Hepatocyte (in vitro differentiated cells): Measurements from ENCODE around the gene DRG2. TPM values are rescaled to one million over a fixed set of nuclear protein-coding genes. Genes with fewer than 3 reads are reported as not detected.
A peak's percentile ranks its signal among the peaks of the same experiment; 100 is the strongest.

Experiments
- DNase-seq: peaks from one replicate; pipeline ENCODE4 v3.0.0-alpha.2; 2016; ENCODE audit warnings: low spot score
- H2AFZ ChIP-seq: fragments of 200-600 bp; sonication (generic); 2 replicates; pipeline ENCODE4 v1.6.0; 2016; ENCODE audit warnings: antibody characterized with exemption, mild to moderate bottlenecking
- H3K27ac ChIP-seq: fragments of 200-600 bp; sonication (generic); 2 replicates; pipeline ENCODE4 v1.5.1; 2016; ENCODE audit warnings: mild to moderate bottlenecking
- H3K27me3 ChIP-seq: fragments of 200-600 bp; sonication (generic); 2 replicates; pipeline ENCODE4 v1.6.1; 2016
- H3K36me3 ChIP-seq: fragments of 200-600 bp; sonication (generic); replicated peaks from 2 replicates; pipeline ENCODE4 v1.5.1; 2016; ENCODE audit warnings: low read depth; ENCODE audit not compliant: insufficient read depth
- H3K4me1 ChIP-seq: fragments of 200-600 bp; sonication (generic); 2 replicates; pipeline ENCODE4 v1.5.1; 2016; ENCODE audit warnings: mild to moderate bottlenecking, moderate library complexity; ENCODE audit not compliant: insufficient read depth
- H3K4me2 ChIP-seq: fragments of 200-600 bp; sonication (generic); 2 replicates; pipeline ENCODE4 v1.6.0; 2016
- H3K4me3 ChIP-seq: fragments of 200-600 bp; sonication (generic); 2 replicates; pipeline ENCODE4 v1.5.1; 2016; ENCODE audit warnings: mild to moderate bottlenecking
- H3K79me2 ChIP-seq: fragments of 200-600 bp; sonication (generic); 2 replicates; pipeline ENCODE4 v1.6.0; 2017; ENCODE audit warnings: mild to moderate bottlenecking
- H3K9me2 ChIP-seq: fragments of 200-600 bp; sonication (generic); replicated peaks from 2 replicates; pipeline ENCODE4 v1.6.0; 2017; ENCODE audit warnings: mild to moderate bottlenecking; ENCODE audit not compliant: insufficient read depth
- H3K9me3 ChIP-seq: fragments of 200-600 bp; sonication (generic); 2 replicates; pipeline ENCODE4 v1.5.1; 2016; ENCODE audit warnings: low read depth, mild to moderate bottlenecking
- H4K20me1 ChIP-seq: fragments of 200-600 bp; sonication (generic); 2 replicates; pipeline ENCODE4 v1.6.0; 2016; ENCODE audit warnings: mild to moderate bottlenecking; ENCODE audit not compliant: insufficient read depth, poor library complexity, severe bottlenecking
- CTCF ChIP-seq: fragments of 200-600 bp; sonication (generic); IDR thresholded peaks from 2 replicates; pipeline ENCODE4 v1.5.1; 2016; ENCODE audit warnings: antibody characterized with exemption, mild to moderate bottlenecking; ENCODE audit not compliant: poor library complexity
- EZH2 ChIP-seq: fragments of 200-600 bp; sonication (generic); IDR thresholded peaks from 2 replicates; pipeline ENCODE4 v1.6.1; 2016; ENCODE audit warnings: antibody characterized with exemption, mild to moderate bottlenecking, borderline replicate concordance
- EZH2phosphoT487 ChIP-seq: fragments of 200-600 bp; sonication (generic); IDR thresholded peaks from one replicate; pipeline ENCODE4 v1.6.1; 2018; ENCODE audit warnings: antibody characterized with exemption, mild to moderate bottlenecking, low read depth, moderate library complexity; ENCODE audit not compliant: unreplicated experiment, severe bottlenecking
- WGBS: methylation state at CpG from one replicate; pipeline ENCODE4 v1.1.6; 2016; ENCODE audit warnings: low lambda C conversion rate; ENCODE audit errors: missing lambda C conversion rate; 5-methylcytosine and 5-hydroxymethylcytosine counted together
- polyA plus RNA-seq: library from polyadenylated mRNA; unstranded; fragments of >200 nt; fragmentation: Nextera tagmentation; extraction: Ambion mirVana; gene quantifications from 2 replicates; pipeline ENCODE4 v1.2.1, GENCODE V29; 2016
- total RNA-seq: library from RNA; depleted of rRNA; stranded (reverse); fragments of >200 nt; gene quantifications from 2 replicates; pipeline ENCODE4 v1.2.3, GENCODE V29; 2014

The DRG2 gene
- total and polyA plus RNA-seq, 2 experiments from 2014 or later = 35.9 to 36.6 TPM

- WGBS = 88% methylated on average over 15 of the region's 15 CpGs
- Histone ChIP-seq H3K4me3 (no peak overlapping the region), H3K9me3 (no peaks in the 10 kb centered on the region), H2AFZ (no peak overlapping the region), H3K4me2 (no peak overlapping the region), H3K27me3 (no peaks in the 10 kb centered on the region), H3K36me3 (no peaks in the 10 kb centered on the region), H3K27ac (no peak overlapping the region), H3K79me2 (peaks cover 3% of the 10 kb centered on the region), H4K20me1 (no peaks in the 10 kb centered on the region), H3K4me1 (no peaks in the 10 kb centered on the region), H3K9me2 (no peaks in the 10 kb centered on the region)
- peak; percentile 76 for DNase-seq
- TF ChIP-seq EZH2 (no peak), CTCF (peak; percentile 35)
These were observed 6.1 kb downstream of the DRG2 start for GRCh38 chr17:18093616-18094408.

GRCh38 chr17:18094409-18094807 is 6.7 kb downstream of the DRG2 start:
- no peaks in the 10 kb centered on the region for H3K36me3 ChIP-seq

GRCh38 chr17:18099516-18099915 is 11.8 kb downstream of the DRG2 start:
- Histone ChIP-seq H4K20me1 (no peaks in the 10 kb centered on the region), H3K4me2 (no peak overlapping the region), H2AFZ (no peak overlapping the region), H3K27ac (no peak overlapping the region), H3K9me2 (no peaks in the 10 kb centered on the region), H3K4me3 (no peak overlapping the region), H3K27me3 (no peaks in the 10 kb centered on the region), H3K36me3 (no peaks in the 10 kb centered on the region), H3K4me1 (no peaks in the 10 kb centered on the region), H3K79me2 (no peaks in the 10 kb centered on the region), H3K9me3 (no peaks in the 10 kb centered on the region)
- 97% methylated on average over 14 of the region's 14 CpGs for WGBS
- DNase-seq = no peak
- TF ChIP-seq CTCF = no peak

More at GRCh38 chr17:18094409-18094807, 6.7 kb downstream of the DRG2 start:
- H4K20me1 ChIP-seq = no peaks in the 10 kb centered on the region
- no peaks in the 10 kb centered on the region for H3K9me2 ChIP-seq
- no peak for DNase-seq
- no peaks in the 10 kb centered on the region for H3K27me3 ChIP-seq
- TF ChIP-seq CTCF = no peak
- H3K4me3 ChIP-seq = no peak overlapping the region
- H3K79me2 ChIP-seq = no peaks in the 10 kb centered on the region
- H3K27ac ChIP-seq = no peak overlapping the region
- H3K9me3 ChIP-seq = no peaks in the 10 kb centered on the region
- H3K4me2 ChIP-seq = no peak overlapping the region
- 93% methylated on average over 10 of the region's 10 CpGs for WGBS
- no peaks in the 10 kb centered on the region for H3K4me1 ChIP-seq
- H2AFZ ChIP-seq = no peak overlapping the region

- TF ChIP-seq CTCF (no peak), EZH2 (no peak), EZH2phosphoT487 (no peak)
- H4K20me1 ChIP-seq = no peaks in the 10 kb centered on the region
- H3K27me3 ChIP-seq = no peaks in the 10 kb centered on the region
- no peak for DNase-seq
- H3K9me2 ChIP-seq = no peaks in the 10 kb centered on the region
- H3K4me3 ChIP-seq = no peak overlapping the region
- no peak overlapping the region for H3K4me2 ChIP-seq
- H3K4me1 ChIP-seq = no peaks in the 10 kb centered on the region
- H2AFZ ChIP-seq = no peak overlapping the region
- no peaks in the 10 kb centered on the region for H3K36me3 ChIP-seq
- H3K79me2 ChIP-seq = no peaks in the 10 kb centered on the region
- no peak overlapping the region for H3K27ac ChIP-seq
- no peaks in the 10 kb centered on the region for H3K9me3 ChIP-seq
- 96% methylated on average over 10 of the region's 10 CpGs for WGBS
These were observed 12.9 kb downstream of the DRG2 start for GRCh38 chr17:18100616-18101015.
